Measurements from ENCODE around the gene HIPK3. TPM values are rescaled to one million over a fixed set of nuclear protein-coding genes. Genes with fewer than 3 reads are reported as not detected.

The HIPK3 gene
- total and polyA plus RNA-seq, 7 donors: 10.6 to 417 (median 277) TPM

DNA sequence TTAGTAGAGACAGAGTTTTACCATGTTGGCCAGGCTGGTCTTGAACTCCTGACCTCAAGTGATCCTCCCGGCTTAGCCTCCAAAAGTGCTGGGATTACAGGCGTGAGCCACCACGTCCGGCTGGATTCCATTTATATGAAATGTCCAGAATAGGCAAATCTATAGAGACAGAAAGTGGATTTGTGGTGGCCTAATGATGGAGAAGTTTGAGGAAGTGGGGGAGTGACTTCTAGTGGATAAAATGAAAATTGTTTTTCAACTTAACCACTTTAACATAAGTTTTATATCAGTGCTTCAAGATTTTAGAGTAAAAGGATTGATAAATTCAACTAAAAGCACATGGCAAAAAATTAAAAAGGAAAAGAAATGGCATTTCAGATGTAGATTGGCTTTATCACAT, 66.2 kb downstream of the HIPK3 start:
- Histone ChIP-seq H3K27me3 (no peaks in the 10 kb centered on the region), H3K9me3 (no peaks in the 10 kb centered on the region), H3K4me3 (no peak overlapping the region), H3K27ac (no peak overlapping the region), H3K36me3 (no peaks in the 10 kb centered on the region), H3K4me1 (peaks cover 0 to 78% (median 69%) of the 10 kb centered on the region in 4 donors)
- intact Hi-C loops (cut with DNase I): no loop called here
- TF ChIP-seq, protein P1, sequence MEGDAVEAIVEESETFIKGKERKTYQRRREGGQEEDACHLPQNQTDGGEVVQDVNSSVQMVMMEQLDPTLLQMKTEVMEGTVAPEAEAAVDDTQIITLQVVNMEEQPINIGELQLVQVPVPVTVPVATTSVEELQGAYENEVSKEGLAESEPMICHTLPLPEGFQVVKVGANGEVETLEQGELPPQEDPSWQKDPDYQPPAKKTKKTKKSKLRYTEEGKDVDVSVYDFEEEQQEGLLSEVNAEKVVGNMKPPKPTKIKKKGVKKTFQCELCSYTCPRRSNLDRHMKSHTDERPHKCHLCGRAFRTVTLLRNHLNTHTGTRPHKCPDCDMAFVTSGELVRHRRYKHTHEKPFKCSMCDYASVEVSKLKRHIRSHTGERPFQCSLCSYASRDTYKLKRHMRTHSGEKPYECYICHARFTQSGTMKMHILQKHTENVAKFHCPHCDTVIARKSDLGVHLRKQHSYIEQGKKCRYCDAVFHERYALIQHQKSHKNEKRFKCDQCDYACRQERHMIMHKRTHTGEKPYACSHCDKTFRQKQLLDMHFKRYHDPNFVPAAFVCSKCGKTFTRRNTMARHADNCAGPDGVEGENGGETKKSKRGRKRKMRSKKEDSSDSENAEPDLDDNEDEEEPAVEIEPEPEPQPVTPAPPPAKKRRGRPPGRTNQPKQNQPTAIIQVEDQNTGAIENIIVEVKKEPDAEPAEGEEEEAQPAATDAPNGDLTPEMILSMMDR (IDR thresholded peaks at IDR 0.05): no peak
- TF ChIP-seq EP300 (IDR thresholded peaks at IDR 0.05) (no peak), POLR2AphosphoS5 (IDR thresholded peaks at IDR 0.05) (no peak), POLR2A (IDR thresholded peaks at IDR 0.05) (no peak)
- 95 to 96% methylated on average over 4 of the region's 4 CpGs for WGBS, 2 donors
- DNase-seq: no peak

DNA sequence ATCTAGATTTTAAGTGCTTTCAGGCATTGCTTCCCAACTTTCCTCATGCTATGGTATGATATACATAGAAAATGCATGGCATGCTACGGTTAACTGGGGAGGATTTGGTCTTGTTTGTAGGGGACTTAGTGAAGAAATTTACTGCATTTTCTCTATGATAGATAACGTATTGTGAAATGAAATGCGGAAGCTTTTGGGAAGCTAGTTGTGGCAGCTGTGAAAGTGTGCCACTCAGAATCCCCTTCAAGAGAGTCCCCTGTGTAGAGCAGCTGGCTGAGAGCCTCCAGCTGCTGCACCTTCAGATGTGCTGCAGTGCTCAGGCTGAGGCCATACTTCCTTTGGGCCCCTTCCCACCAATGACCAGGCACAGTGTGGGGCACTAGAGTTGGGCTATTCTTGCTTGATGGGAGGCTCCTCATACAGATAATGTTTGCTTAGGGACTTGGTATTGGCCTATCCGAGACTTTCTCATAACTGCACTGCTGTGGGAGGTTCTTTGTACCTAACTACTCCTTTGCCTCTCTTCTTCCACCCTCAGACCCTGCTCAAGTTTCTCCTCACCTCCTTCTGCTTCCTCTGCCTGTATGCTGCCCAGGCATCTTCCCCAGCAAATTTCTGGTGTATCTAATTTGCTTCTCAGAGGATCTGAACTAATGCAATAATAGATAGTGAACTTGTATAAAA, 67.3 kb downstream of the HIPK3 start:
- Histone ChIP-seq H3K9me3 (no peaks in the 10 kb centered on the region), H3K27ac (peak overlapping the region in 1 of 4 donors; percentile 15), H3K4me3 (no peak overlapping the region), H3K4me1 (peaks cover 0 to 80% (median 74%) of the 10 kb centered on the region in 4 donors), H3K36me3 (no peaks in the 10 kb centered on the region), H3K27me3 (no peaks in the 10 kb centered on the region)
- intact Hi-C loops (cut with DNase I): no loop called here
- TF ChIP-seq POLR2A (IDR thresholded peaks at IDR 0.05): no peak
- TF ChIP-seq POLR2AphosphoS5 (IDR thresholded peaks at IDR 0.05): no peak
- TF ChIP-seq, protein P1 (IDR thresholded peaks at IDR 0.05): no peak
- no peak for TF ChIP-seq EP300 (IDR thresholded peaks at IDR 0.05)
- 69 to 73% methylated on average over 4 of the region's 4 CpGs for WGBS, 2 donors
- DNase-seq: no peak

DNA sequence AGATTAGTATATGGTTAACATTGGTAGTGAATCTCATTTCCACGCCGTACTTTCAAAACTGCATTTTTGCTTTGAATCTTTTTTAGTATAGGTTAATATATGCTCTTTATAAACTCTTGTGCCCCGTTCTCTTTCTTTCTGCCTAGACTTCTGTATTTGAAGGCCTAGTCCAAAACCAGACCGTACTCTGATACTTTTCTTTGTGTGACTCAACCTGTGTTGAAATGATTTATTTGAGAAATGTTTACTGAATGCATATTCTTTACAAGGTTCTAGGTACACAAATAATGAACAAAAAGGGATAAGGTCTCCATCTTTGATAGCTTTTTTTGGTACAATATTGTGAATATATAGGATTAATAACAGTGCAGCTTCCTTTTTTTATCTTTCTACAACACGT, 68.3 kb downstream of the HIPK3 start:
- intact Hi-C loops (cut with DNase I): no loop called here
- no peak for DNase-seq
- no peaks in the 10 kb centered on the region for H3K36me3 ChIP-seq
- H3K27me3 ChIP-seq: no peaks in the 10 kb centered on the region
- 87% methylated on average over 5 of the region's 5 CpGs for WGBS, 2 donors
- no peaks in the 10 kb centered on the region for H3K9me3 ChIP-seq
- H3K4me3 ChIP-seq: no peak overlapping the region
- peaks cover 0 to 76% (median 69%) of the 10 kb centered on the region in 4 donors for H3K4me1 ChIP-seq
- TF ChIP-seq POLR2A (IDR thresholded peaks at IDR 0.05): no peak
- TF ChIP-seq, protein P1 (IDR thresholded peaks at IDR 0.05): no peak
- TF ChIP-seq EP300 (IDR thresholded peaks at IDR 0.05): no peak
- TF ChIP-seq POLR2AphosphoS5 (IDR thresholded peaks at IDR 0.05): no peak
- peak overlapping the region in 2 of 4 donors; percentile 32 to 38 for H3K27ac ChIP-seq

DNA sequence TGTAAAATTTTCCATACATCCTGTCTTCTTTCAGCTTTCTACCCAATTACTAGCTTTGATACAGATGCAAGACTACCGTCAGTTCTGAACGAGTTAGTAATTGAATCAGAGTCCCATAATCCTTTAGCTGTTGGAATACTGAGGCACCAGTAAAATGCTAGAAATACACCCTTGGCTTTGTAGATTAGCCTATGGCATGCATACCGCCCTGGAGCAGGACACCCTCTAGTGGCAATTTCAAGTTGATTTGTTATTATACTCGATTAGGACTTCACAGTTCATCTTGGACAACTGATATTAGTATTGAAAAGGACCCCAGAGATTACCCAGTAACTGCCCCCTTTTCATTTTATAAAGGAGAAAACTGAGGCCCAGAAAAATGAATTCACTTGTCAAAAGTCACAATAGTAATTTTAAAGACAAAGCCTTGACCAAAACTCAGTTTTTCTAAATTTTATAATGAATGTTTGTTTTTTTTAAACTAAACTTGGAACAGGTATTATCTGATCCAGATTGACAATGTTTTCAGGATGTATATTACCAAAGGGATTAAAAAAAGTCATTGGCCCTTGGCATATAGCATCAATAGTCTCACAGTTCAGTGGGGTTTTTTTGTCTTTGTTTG, 72.6 kb downstream of the HIPK3 start:
- WGBS, 2 donors: 5 to 31% methylated on average over 4 of the region's 4 CpGs

More for the DNA sequence above, 72.6 kb downstream of the HIPK3 start:
- Histone ChIP-seq H3K36me3 (peaks cover 0 to 6% (median 0%) of the 10 kb centered on the region in 4 donors), H3K9me3 (no peaks in the 10 kb centered on the region), H3K4me1 (peaks cover 0 to 57% (median 46%) of the 10 kb centered on the region in 4 donors), H3K4me3 (no peak overlapping the region), H3K27ac (no peak overlapping the region), H3K27me3 (no peaks in the 10 kb centered on the region)
- peak; percentile 71 for DNase-seq
- intact Hi-C loops (cut with DNase I): loop anchor here (1.0 to 2.0 kb wide), 3 partner anchors 70 to 163 kb away; partner anchors contain the start of gene HIPK3
- TF ChIP-seq EP300 (IDR thresholded peaks at IDR 0.05): no peak
- TF ChIP-seq POLR2AphosphoS5 (IDR thresholded peaks at IDR 0.05): peak in 1 of 4 donors; percentile 25
- TF ChIP-seq, protein P1 (IDR thresholded peaks at IDR 0.05): peak; percentile 32 to 57 (median 53)
- no peak for TF ChIP-seq POLR2A (IDR thresholded peaks at IDR 0.05)

All from sigmoid colon (tissue), 7 donors.